GM10266 (cell line): ENCODE measurements around the gene GBGT1.
A peak's percentile ranks its signal among the peaks of the same experiment; 100 is the strongest.

ENCODE experiments used
- DNase-seq: peaks from one replicate; pipeline ENCODE4 v3.0.0; 2012; ENCODE audit errors: extremely low spot score
- TF ChIP-seq, protein P1 (sequence below): IDR thresholded peaks from 2 replicates; pipeline ENCODE4 v1.5.1; 2012; ENCODE audit warnings: mild to moderate bottlenecking, low read depth; ENCODE audit not compliant: control insufficient read depth, insufficient read depth; ENCODE audit errors: missing control alignments

GBGT1 gene

DNA sequence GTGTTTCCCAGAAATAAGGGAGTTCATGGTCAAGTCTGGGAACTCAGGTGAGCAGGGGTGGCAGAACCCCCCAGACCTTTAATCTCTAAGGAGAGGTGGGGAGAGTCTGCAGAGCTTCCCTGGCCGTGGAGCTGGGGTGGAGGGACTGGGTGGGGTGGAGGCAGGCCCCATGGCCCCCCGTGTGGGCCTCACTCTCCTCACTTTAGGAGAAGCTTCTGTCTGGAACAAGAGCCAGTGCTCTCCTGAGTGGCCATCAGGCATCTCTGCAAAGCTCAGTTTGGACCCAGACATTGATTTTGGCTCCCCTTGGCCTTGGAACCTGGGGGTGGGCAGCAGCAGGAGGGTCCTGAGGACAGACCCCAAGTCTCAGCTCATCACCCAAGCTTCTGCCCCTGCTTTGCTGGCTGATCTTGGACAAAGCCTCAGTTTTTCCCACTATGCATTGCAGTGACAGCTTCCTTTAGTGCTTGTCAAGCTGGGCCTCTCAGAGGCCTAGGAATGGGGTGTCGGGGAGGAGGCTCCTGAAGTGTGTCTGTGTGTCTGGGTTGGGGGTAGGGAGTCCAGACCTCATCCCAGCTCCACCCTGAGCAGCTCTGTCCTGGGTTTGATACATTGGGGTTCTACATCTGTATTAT lies 3.5 kb upstream of the GBGT1 start:
- no peak for DNase-seq
- TF ChIP-seq, protein P1, sequence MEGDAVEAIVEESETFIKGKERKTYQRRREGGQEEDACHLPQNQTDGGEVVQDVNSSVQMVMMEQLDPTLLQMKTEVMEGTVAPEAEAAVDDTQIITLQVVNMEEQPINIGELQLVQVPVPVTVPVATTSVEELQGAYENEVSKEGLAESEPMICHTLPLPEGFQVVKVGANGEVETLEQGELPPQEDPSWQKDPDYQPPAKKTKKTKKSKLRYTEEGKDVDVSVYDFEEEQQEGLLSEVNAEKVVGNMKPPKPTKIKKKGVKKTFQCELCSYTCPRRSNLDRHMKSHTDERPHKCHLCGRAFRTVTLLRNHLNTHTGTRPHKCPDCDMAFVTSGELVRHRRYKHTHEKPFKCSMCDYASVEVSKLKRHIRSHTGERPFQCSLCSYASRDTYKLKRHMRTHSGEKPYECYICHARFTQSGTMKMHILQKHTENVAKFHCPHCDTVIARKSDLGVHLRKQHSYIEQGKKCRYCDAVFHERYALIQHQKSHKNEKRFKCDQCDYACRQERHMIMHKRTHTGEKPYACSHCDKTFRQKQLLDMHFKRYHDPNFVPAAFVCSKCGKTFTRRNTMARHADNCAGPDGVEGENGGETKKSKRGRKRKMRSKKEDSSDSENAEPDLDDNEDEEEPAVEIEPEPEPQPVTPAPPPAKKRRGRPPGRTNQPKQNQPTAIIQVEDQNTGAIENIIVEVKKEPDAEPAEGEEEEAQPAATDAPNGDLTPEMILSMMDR: no peak

DNA sequence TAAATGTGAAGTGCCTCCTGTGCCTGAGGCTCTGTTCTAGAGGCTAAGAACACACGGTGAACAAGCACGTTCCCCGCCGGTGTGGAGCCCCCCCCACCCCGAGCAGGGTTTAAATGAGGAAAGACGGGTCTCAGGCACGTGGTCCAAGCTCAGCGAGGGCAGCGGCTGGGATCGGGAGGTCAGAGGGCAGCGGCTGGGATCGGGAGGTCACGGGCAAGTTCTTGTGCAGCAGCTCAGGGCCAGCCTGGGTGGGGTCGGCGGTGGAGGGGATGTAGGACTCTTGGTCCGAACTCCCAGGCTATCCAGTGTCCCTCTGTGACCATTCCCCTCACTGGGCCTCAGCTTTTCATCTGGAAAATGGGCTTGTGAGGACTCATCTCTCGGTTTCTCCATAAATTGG lies 2.7 kb upstream of the GBGT1 start:
- DNase-seq: no peak
- TF ChIP-seq, protein P1: no peak

DNA sequence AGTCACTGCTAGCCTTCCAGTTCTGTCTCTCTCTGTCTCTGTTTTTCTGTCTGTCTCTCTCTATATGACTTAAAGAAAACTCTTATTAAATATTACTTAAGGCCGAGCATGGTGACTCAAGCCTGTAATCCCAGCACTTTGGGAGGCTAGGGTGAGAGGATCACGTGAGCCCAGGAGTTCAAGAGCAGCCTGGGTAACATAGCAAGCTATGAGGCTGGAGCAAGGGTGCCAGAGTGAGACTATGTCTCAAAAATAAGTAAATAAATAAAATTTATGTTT lies 1.7 kb upstream of the GBGT1 start:
- no peak for DNase-seq
- TF ChIP-seq, protein P1: no peak

DNA sequence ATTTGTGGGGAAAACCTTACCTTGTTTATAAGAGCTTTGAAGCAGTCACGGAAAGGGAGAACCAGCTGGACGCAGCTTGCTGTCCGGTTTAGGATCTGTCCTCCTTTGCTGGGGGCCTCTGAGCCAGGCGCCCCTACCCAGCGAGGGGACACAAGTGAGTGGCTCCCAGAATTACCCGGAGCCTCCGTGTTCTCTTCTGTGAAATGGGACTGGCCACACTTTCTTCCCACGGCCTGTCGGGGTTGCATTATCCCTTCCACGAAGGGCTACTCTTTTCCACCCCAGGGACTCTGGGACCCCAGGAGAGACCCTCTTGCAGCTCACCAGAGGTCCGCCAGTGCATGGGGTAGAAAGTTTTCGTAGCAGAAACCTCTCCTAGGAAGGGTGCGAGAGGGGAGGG lies 477 bp upstream of the GBGT1 start:
- TF ChIP-seq, protein P1: no peak
- DNase-seq: no peak

DNA sequence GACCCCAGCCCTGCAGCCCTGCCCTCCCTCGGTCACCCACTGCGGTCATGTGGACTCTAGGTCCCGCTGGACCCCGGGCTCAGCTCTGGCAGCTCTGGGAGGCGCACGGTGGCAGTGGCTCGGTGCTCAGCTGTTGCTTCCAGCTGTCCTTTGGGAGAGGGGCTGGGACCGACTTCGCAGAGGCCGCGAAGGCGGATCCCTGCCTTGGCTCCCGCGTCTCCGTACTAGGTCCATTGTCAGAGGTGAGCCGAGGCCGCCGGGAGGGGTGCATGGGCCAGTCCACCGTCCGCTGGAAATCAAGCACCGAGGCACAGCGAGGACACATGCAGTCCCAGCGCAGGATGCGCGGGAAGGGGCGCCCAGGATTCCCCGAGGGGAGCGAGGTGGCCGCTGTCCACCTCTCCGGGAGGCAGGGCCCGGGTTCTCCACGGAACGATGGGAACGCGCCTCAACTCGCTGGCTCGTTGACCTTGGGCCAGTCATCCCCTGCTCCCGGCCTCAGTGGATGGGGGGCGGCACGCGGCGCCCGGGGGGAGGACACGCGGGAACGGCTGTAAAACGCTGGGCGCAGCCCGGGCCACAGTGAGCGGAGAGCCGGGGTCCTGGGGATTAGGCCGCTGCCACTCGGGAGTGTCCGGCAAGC lies 732 bp downstream of the GBGT1 start:
- TF ChIP-seq, protein P1: no peak
- no peak for DNase-seq

DNA sequence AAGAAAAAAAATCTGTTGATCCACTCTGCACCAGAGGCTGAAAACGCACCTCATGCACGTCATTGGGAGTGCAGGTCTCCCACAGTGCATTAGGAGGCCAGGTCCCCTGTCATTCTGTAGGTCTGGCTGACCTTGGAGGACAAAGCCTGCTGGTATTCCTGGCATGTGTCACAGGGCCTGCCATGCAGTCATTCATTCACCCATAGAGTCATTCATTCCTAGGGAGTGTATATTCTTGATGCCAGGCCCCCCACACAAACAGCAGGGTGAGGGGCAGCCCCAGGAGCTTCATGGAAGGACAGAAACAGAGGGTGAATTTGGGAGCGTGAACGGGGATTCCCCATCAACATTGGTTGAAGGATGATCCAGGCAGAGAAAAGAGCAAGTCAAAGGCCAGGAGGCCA lies 2.2 kb downstream of the GBGT1 start:
- TF ChIP-seq, protein P1: no peak
- peak; percentile 12 for DNase-seq

DNA sequence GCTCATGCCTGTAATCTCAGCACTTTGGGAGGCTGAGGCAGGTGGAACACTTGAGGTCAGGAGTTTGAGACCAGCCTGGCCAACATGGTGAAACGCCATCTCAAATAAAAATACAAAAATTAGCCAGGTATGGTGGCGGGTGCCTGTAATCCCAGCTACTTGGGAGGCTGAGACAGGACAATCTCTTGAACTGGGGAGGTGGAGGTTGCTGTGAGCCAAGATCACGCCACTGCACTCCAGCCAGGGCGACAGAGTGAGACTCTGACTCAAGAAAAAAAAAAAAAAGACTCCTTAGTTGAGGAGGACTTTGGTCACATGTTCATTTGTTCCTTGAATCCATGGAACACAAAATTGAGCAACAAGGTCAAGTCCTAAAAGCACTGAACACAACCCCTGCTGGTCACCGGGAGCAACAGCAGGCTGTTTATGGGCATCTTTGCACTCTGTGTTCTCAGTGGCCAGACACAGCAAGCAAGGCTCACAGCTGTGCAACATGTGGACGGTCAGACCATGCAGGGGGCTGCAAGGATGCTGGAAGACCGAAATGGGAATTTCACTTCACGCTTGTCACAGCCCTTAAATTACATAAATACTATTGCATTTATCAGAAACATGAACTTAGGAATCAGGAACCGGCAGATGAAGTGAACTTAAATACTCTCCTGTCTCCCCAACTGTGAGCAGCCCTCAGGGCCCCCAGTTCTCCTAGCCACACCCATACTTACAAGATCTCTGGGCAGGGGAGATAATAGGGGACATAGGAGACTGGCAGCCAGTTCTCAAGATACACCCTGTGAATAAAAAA lies 2.8 kb downstream of the GBGT1 start:
- peak; percentile 83 for DNase-seq
- TF ChIP-seq, protein P1: peak; percentile 63
